LNCaP clone FGC (cell line): ENCODE data around the gene GSK3B.

Experiments used
- DNase-seq: peaks from one replicate; pipeline ENCODE4 v3.0.0-alpha.2; 2011; ENCODE audit warnings: low read depth
- H3K4me3 ChIP-seq: 2 replicates; pipeline ENCODE4 v1.5.1; 2011; ENCODE audit warnings: mild to moderate bottlenecking, low read depth, low read length, control low read depth
- CTCF ChIP-seq: IDR thresholded peaks from 2 replicates; pipeline ENCODE4 v1.5.1; 2012; ENCODE audit warnings: mild to moderate bottlenecking; ENCODE audit not compliant: control insufficient read depth, insufficient read depth; ENCODE audit errors: extremely low read depth

The GSK3B gene

GRCh38 chr3:119790369-119790768 lies 303.9 kb downstream of the GSK3B start:
- no peak for TF ChIP-seq CTCF
- no peak overlapping the region for H3K4me3 ChIP-seq
- peak; percentile 14 for DNase-seq

- no peak for TF ChIP-seq CTCF
- DNase-seq: peak; percentile 67
- no peak overlapping the region for H3K4me3 ChIP-seq
Measured at GRCh38 chr3:119786409-119786808, 307.8 kb downstream of the GSK3B start.

GRCh38 chr3:119783883-119784282 lies 310.4 kb downstream of the GSK3B start:
- DNase-seq: no peak

GRCh38 chr3:119783255-119783654 lies 311.0 kb downstream of the GSK3B start:
- H3K4me3 ChIP-seq: no peak overlapping the region
- TF ChIP-seq CTCF: no peak
- DNase-seq: no peak

More at GRCh38 chr3:119783883-119784282, 310.4 kb downstream of the GSK3B start:
- H3K4me3 ChIP-seq: no peak overlapping the region
- no peak for TF ChIP-seq CTCF

- no peak for DNase-seq
- TF ChIP-seq CTCF: no peak
- no peak overlapping the region for H3K4me3 ChIP-seq
Measured at GRCh38 chr3:119782460-119782859, 311.8 kb downstream of the GSK3B start.

- DNase-seq: no peak
- no peak for TF ChIP-seq CTCF
- no peak within 1 kb of the TSS for H3K4me3 ChIP-seq
Measured at GRCh38 chr3:119781330-119782198, 312.7 kb downstream of the GSK3B start, which contains the start of gene NR1I2. NR1I2 (plus strand) TSS chr3:119782101.
